ENCODE results near the gene COL4A1. TPM values are rescaled to one million over a fixed set of nuclear protein-coding genes. Genes with fewer than 3 reads are reported as not detected.

COL4A1 gene
- total RNA-seq = not detected

DNA sequence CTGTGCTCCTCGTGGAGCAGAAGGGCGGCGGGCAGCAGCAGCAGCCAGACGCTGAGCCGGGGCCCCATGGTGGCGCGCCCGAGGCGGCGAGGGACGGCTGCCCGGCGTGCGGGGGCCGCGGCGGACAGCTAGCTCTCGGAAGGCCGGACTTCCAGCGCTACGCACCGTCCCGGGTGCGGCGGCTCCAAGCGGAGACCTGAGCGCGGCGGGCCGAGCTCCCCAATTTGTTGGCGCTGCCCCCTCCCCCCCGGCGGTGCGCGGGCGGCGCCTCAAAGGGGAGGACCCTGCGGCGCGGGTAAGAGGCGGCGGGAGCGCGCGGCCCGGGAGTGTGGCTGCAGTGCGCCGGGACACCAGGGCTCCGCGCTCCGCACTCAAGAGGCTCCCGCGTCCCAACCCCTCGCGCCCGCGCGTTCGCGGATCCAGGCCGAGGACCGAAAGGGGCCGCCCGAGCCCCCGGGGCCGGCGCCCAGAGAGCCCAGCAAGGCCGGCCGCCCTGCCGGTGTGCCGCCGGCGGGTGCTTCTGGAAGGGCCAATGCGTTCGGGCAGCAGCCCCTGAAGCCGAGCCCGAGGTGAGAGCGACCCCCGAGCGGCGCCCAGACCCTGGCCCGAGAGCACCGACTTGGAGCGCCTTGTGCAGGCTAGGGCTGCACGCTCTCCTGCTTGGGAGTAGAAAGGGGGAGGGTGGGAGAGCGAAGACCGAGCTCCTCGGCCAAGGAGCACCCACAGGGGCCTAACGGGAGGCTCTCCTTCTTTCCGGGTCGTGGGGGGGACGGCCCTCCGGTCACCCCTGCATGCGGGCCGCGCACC, at the start of gene COL4A1, which contains the start of gene COL4A2:
COL4A1 (minus strand) TSS at position 198 of the 807 bp plus-strand sequence; CDS start at position 68, 130 bp downstream.
COL4A2 (plus strand) TSS at position 325 of the 807 bp plus-strand sequence. CDS start 620 bp downstream, outside the sequence.
- H3K27ac Mint-ChIP-seq = no peak within 1 kb of the TSS
- H3K4me3 Mint-ChIP-seq = no peak within 1 kb of the TSS
- no peaks in the 10 kb centered on the region for H3K9me3 Mint-ChIP-seq
- H3K36me3 Mint-ChIP-seq = no peaks in the 10 kb centered on the region
- peaks cover 6% of the 10 kb centered on the region for H3K4me1 Mint-ChIP-seq
- no peak for DNase-seq
- H3K27me3 Mint-ChIP-seq = peaks cover 90% of the 10 kb centered on the region

GRCh38 chr13:110356362-110356761, 49.4 kb upstream of the COL4A1 start:
- H3K27ac Mint-ChIP-seq = no peak overlapping the region
- no peaks in the 10 kb centered on the region for H3K4me1 Mint-ChIP-seq
- no peaks in the 10 kb centered on the region for H3K9me3 Mint-ChIP-seq
- H3K27me3 Mint-ChIP-seq = peaks cover 6% of the 10 kb centered on the region
- no peak overlapping the region for H3K4me3 Mint-ChIP-seq
- H3K36me3 Mint-ChIP-seq = no peaks in the 10 kb centered on the region
- no peak for DNase-seq

DNA sequence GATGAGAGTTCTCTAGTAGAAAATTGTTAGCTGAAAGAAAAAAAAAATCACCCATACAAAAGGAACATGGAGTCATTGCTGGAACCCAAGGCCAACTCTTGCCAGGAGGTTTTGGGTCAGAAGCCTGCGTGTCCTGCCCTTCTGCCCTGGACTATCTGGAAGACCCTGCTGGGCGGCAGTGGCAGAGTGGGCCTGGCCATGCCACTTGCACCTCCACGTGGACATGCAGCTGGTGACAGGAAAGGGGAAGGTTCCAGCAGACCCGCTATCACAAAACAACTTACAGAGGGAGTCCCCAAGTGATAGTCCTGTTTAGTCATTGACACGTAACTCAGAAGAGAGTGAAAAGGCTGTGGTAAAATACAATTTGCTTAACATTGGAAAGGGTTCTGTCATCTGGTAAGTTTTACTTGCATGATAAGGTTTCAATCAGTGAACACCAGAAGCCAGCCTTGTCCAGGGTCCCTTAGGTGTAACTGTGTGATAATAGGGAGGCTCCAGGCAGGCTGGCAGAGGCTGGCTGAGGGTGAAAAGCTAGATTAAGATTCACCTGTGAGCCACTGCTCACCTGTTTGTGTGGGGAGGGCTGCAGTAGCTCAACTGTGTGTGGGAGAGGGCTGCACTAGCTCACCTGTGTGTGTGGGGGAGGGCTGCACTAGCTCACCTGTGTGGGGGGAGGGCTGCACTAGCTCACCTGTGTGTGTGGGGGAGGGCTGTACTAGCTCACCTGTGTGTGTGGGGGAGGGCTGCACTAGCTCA, 47.9 kb upstream of the COL4A1 start:
- no peak overlapping the region for H3K4me3 Mint-ChIP-seq
- H3K9me3 Mint-ChIP-seq = no peaks in the 10 kb centered on the region
- no peaks in the 10 kb centered on the region for H3K36me3 Mint-ChIP-seq
- H3K27me3 Mint-ChIP-seq = peaks cover 9% of the 10 kb centered on the region
- H3K27ac Mint-ChIP-seq = no peak overlapping the region
- DNase-seq = no peak
- H3K4me1 Mint-ChIP-seq = no peaks in the 10 kb centered on the region

GRCh38 chr13:110354123-110354627, 47.2 kb upstream of the COL4A1 start:
- Mint-ChIP-seq H3K4me3 (no peak overlapping the region), H3K4me1 (no peaks in the 10 kb centered on the region), H3K9me3 (no peaks in the 10 kb centered on the region), H3K36me3 (no peaks in the 10 kb centered on the region), H3K27ac (no peak overlapping the region), H3K27me3 (peaks cover 12% of the 10 kb centered on the region)
- no peak for DNase-seq

DNA sequence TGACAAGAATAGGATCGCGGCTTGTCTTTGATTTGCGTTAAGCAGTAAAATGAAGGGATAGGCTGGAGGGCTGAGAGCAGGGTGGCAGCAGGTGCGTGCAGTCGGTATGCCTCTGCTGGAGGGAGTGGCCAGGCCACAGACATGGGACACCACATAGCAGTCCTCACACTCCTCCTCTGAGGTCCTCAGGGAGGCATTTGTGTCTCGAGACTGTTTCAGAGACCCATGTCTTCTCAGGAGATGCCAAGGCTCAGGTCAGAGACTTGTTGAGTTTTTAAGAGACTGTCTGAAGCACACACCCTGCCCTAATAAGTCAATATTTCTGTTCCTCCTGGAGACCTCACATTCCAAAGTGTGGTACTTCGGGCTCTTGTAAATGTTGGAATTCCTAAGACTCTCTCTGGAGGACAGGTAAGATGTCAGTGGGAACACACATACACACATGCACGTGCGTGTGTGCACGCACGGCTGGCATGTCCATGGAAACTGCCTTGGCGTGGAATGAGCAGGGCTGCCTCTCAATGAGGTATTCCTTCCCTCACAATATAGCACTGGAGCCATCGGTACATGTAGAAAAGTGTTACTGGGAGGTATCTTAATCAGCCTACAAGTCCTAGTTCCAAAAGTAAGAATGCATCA, 46.5 kb upstream of the COL4A1 start:
- Mint-ChIP-seq H3K36me3 (no peaks in the 10 kb centered on the region), H3K9me3 (no peaks in the 10 kb centered on the region)

DNA sequence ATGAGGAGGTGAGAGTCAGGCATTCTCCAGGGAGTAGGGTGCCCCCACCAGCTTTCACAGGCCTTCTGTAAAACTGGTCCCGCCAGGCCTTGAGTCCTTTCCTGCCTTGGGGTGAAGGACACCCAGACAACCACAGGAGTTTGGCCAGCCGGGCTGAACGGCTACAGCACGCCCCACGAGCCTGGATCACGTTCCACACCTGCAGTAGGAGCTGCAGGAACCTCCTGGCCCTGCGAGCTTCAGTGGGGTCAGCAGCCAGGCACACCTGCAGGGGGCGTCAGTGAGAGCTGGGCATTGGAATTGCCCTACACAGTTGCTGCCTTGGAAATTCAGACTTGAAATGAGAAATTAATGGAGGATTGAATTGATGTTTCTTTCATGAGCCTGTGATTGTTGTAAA, 45.8 kb upstream of the COL4A1 start:
- H3K4me3 Mint-ChIP-seq = no peak overlapping the region
- H3K27ac Mint-ChIP-seq = no peak overlapping the region
- no peaks in the 10 kb centered on the region for H3K9me3 Mint-ChIP-seq
- DNase-seq = no peak
- H3K4me1 Mint-ChIP-seq = no peaks in the 10 kb centered on the region
- H3K36me3 Mint-ChIP-seq = no peaks in the 10 kb centered on the region
- H3K27me3 Mint-ChIP-seq = peaks cover 12% of the 10 kb centered on the region

More for the DNA sequence above, 46.5 kb upstream of the COL4A1 start:
- peaks cover 12% of the 10 kb centered on the region for H3K27me3 Mint-ChIP-seq
- no peak for DNase-seq
- H3K4me1 Mint-ChIP-seq = no peaks in the 10 kb centered on the region
- no peak overlapping the region for H3K27ac Mint-ChIP-seq
- H3K4me3 Mint-ChIP-seq = no peak overlapping the region

- Mint-ChIP-seq H3K4me3 (no peak overlapping the region), H3K9me3 (no peaks in the 10 kb centered on the region), H3K27me3 (peaks cover 12% of the 10 kb centered on the region), H3K36me3 (no peaks in the 10 kb centered on the region), H3K27ac (no peak overlapping the region), H3K4me1 (no peaks in the 10 kb centered on the region)
- DNase-seq = no peak
These were observed 44.9 kb upstream of the COL4A1 start for GRCh38 chr13:110351636-110352420.

DNA sequence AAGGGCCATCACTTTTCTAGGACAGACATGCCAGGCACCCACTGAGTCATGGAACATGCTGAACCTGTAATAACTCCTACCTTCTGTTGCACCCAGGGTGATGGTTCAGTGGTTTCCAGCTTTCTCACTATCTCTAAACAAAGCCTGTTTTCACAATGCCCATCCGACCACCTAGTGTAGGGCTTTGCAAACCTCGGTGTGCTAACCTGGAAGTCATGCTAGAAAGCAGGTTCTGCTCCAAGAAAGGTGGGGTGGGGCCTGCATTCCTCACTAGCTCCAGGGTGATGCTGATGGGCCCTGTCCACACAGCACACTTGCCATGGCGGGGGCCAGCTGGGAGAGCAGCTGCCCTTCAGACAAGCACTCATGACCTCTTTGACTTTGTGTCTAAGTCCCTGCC, 43.6 kb upstream of the COL4A1 start:
- Mint-ChIP-seq H3K4me1 (no peaks in the 10 kb centered on the region), H3K27ac (no peak overlapping the region), H3K27me3 (peaks cover 12% of the 10 kb centered on the region), H3K4me3 (no peak overlapping the region), H3K36me3 (no peaks in the 10 kb centered on the region), H3K9me3 (no peaks in the 10 kb centered on the region)
- DNase-seq = no peak

- H3K4me3 Mint-ChIP-seq = no peak overlapping the region
- no peaks in the 10 kb centered on the region for H3K36me3 Mint-ChIP-seq
- no peak for DNase-seq
- no peaks in the 10 kb centered on the region for H3K4me1 Mint-ChIP-seq
- peaks cover 12% of the 10 kb centered on the region for H3K27me3 Mint-ChIP-seq
- H3K27ac Mint-ChIP-seq = no peak overlapping the region
- no peaks in the 10 kb centered on the region for H3K9me3 Mint-ChIP-seq
These were observed 43.1 kb upstream of the COL4A1 start for GRCh38 chr13:110350049-110350448.

GRCh38 chr13:110349239-110349638, 42.3 kb upstream of the COL4A1 start:
- Mint-ChIP-seq H3K27me3 (peaks cover 12% of the 10 kb centered on the region), H3K9me3 (no peaks in the 10 kb centered on the region), H3K4me3 (no peak overlapping the region), H3K4me1 (no peaks in the 10 kb centered on the region), H3K27ac (no peak overlapping the region), H3K36me3 (no peaks in the 10 kb centered on the region)
- DNase-seq = no peak

DNA sequence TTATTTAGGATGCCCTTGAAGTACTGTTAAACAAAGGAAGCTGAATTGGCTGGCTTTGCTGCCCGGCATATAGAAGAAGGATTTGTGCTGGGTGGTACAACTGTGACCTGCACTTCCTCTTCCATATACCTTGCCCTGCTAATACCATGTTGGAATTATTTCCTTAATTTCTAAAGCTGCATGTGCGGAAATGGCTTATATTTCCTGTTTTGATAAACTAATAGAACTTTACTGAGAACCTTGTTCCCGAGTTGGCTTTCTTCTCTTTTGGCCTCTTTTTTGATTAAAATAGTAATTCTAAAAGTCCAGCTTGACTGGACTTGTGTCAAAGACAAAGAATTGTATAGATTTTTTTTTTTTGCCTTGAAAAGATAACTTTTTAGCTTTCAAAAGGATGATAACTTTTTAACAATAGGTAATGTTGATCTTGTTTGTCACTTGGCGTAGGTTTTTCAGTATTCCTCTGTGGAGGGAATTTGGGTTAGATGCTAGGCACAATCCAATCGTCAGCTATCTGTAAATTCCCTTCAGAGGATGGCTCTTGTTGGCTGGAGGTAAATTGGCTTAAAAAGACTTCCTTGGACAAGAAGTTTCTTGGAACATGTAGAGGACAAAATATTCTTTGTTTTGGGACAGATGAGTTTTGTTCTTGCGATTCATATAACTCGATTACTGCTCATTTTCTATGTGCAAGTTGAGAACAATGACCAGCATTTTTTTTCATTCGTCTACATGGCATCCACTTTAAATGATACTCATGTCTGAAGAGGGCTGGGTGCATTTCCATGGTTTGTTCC, 41.5 kb upstream of the COL4A1 start:
- Mint-ChIP-seq H3K4me3 (no peak overlapping the region), H3K36me3 (no peaks in the 10 kb centered on the region), H3K9me3 (no peaks in the 10 kb centered on the region), H3K27me3 (peaks cover 10% of the 10 kb centered on the region), H3K27ac (no peak overlapping the region), H3K4me1 (no peaks in the 10 kb centered on the region)
- no peak for DNase-seq

- no peak overlapping the region for H3K27ac Mint-ChIP-seq
- H3K4me3 Mint-ChIP-seq = no peak overlapping the region
- H3K36me3 Mint-ChIP-seq = no peaks in the 10 kb centered on the region
- no peaks in the 10 kb centered on the region for H3K4me1 Mint-ChIP-seq
- H3K27me3 Mint-ChIP-seq = peaks cover 12% of the 10 kb centered on the region
- no peaks in the 10 kb centered on the region for H3K9me3 Mint-ChIP-seq
- DNase-seq = no peak
These were observed 40.8 kb upstream of the COL4A1 start for GRCh38 chr13:110347535-110348308.

GRCh38 chr13:110347088-110347487, 40.1 kb upstream of the COL4A1 start:
- DNase-seq = no peak
- Mint-ChIP-seq H3K36me3 (no peaks in the 10 kb centered on the region), H3K27ac (no peak overlapping the region), H3K4me1 (no peaks in the 10 kb centered on the region), H3K4me3 (no peak overlapping the region), H3K9me3 (no peaks in the 10 kb centered on the region), H3K27me3 (peaks cover 12% of the 10 kb centered on the region)

Data from activated naive CD8-positive, alpha-beta T cell treated with anti-CD3 and anti-CD28 coated beads for 36 hours (primary cell).